Chondrocyte (in vitro differentiated cells): ENCODE data around the gene CADM1. TPM values are rescaled to one million over a fixed set of nuclear protein-coding genes. Genes with fewer than 3 reads are reported as not detected.

ENCODE experiments used
- DNase-seq: peaks from one replicate; pipeline ENCODE4 v3.0.0; 2021; ENCODE audit warnings: mixed read lengths, low spot score
- H3K27ac Mint-ChIP-seq: one replicate; pipeline ENCODE4 v1.8.0; 2021; ENCODE audit warnings: mild to moderate bottlenecking, moderate library complexity, mixed read lengths; ENCODE audit not compliant: unreplicated experiment
- H3K27me3 Mint-ChIP-seq: 2 replicates; pipeline ENCODE4 v1.8.0; 2021; ENCODE audit warnings: low read depth, mixed read lengths
- H3K36me3 Mint-ChIP-seq: 2 replicates; pipeline ENCODE4 v1.8.0; 2021; ENCODE audit warnings: low read depth, mixed read lengths
- H3K4me1 Mint-ChIP-seq: 2 replicates; pipeline ENCODE4 v1.8.0; 2021; ENCODE audit warnings: low read depth, mild to moderate bottlenecking, mixed read lengths
- H3K4me3 Mint-ChIP-seq: one replicate; pipeline ENCODE4 v1.8.0; 2021; ENCODE audit warnings: mild to moderate bottlenecking, moderate library complexity, mixed read lengths; ENCODE audit not compliant: unreplicated experiment
- H3K9me3 Mint-ChIP-seq: 2 replicates; pipeline ENCODE4 v1.8.0; 2021; ENCODE audit warnings: low read depth, mixed read lengths
- CTCF ChIP-seq: fragments of 200-600 bp; sonication (generic); IDR thresholded peaks from 2 replicates; pipeline ENCODE4 v1.5.0; 2021; ENCODE audit warnings: antibody characterized with exemption, mild to moderate bottlenecking, moderate library complexity
- total RNA-seq: library from RNA; stranded (reverse); gene quantifications from 3 replicates; pipeline ENCODE4 v1.2.1, GENCODE V29; 2021

The CADM1 gene
- total RNA-seq, 1 donor from 2014 or later = 29.0 TPM

- H3K27me3 Mint-ChIP-seq = no peaks in the 10 kb centered on the region
- no peak overlapping the region for H3K4me3 Mint-ChIP-seq
- DNase-seq = no peak
- H3K4me1 Mint-ChIP-seq = peaks cover 15% of the 10 kb centered on the region
- no peak for TF ChIP-seq CTCF
- no peaks in the 10 kb centered on the region for H3K36me3 Mint-ChIP-seq
- no peak overlapping the region for H3K27ac Mint-ChIP-seq
- no peaks in the 10 kb centered on the region for H3K9me3 Mint-ChIP-seq
These were observed 45.3 kb downstream of the CADM1 start for GRCh38 chr11:115458877-115459276.

GRCh38 chr11:115456019-115456418, 48.2 kb downstream of the CADM1 start:
- no peak for DNase-seq
- H3K4me3 Mint-ChIP-seq = no peak overlapping the region
- no peak for TF ChIP-seq CTCF
- H3K9me3 Mint-ChIP-seq = no peaks in the 10 kb centered on the region
- H3K36me3 Mint-ChIP-seq = no peaks in the 10 kb centered on the region
- H3K27me3 Mint-ChIP-seq = no peaks in the 10 kb centered on the region
- H3K27ac Mint-ChIP-seq = no peak overlapping the region
- peaks cover 13% of the 10 kb centered on the region for H3K4me1 Mint-ChIP-seq

GRCh38 chr11:115455613-115456012, 48.6 kb downstream of the CADM1 start:
- Mint-ChIP-seq H3K27me3 (no peaks in the 10 kb centered on the region), H3K9me3 (no peaks in the 10 kb centered on the region), H3K36me3 (no peaks in the 10 kb centered on the region), H3K4me3 (no peak overlapping the region), H3K4me1 (peaks cover 13% of the 10 kb centered on the region), H3K27ac (no peak overlapping the region)
- no peak for DNase-seq
- TF ChIP-seq CTCF = no peak

GRCh38 chr11:115454525-115454924, 49.7 kb downstream of the CADM1 start:
- no peaks in the 10 kb centered on the region for H3K36me3 Mint-ChIP-seq
- no peak for TF ChIP-seq CTCF
- peaks cover 9% of the 10 kb centered on the region for H3K4me1 Mint-ChIP-seq
- no peak overlapping the region for H3K4me3 Mint-ChIP-seq
- DNase-seq = no peak
- H3K27me3 Mint-ChIP-seq = no peaks in the 10 kb centered on the region
- no peak overlapping the region for H3K27ac Mint-ChIP-seq
- H3K9me3 Mint-ChIP-seq = no peaks in the 10 kb centered on the region

GRCh38 chr11:115453693-115454490, 50.3 kb downstream of the CADM1 start:
- no peak for TF ChIP-seq CTCF
- DNase-seq = no peak
- Mint-ChIP-seq H3K27ac (no peak overlapping the region), H3K27me3 (no peaks in the 10 kb centered on the region), H3K9me3 (peaks cover 6% of the 10 kb centered on the region), H3K4me1 (peaks cover 4% of the 10 kb centered on the region), H3K36me3 (no peaks in the 10 kb centered on the region), H3K4me3 (no peak overlapping the region)
